NCI-H2107 treated with DMSO at 0.1 percent for 48 hours (cell line): ENCODE data around the gene INTS3.
A peak's percentile ranks its signal among the peaks of the same experiment; 100 is the strongest.
"Not testable (repeated sequence)": the region's sequence is repeated elsewhere in the genome, so short reads cannot be mapped to it uniquely, and the experiment has no call there.

Experiments
- DNase-seq: peaks from one replicate; lab custom pipeline; 2025; ENCODE audit not compliant: unreplicated experiment; lab: John Stamatoyannopoulos, UW

Gene INTS3

GRCh38 chr1:153754266-153754665 is 26.4 kb downstream of the INTS3 start:
- DNase-seq = no peak

- no peak for DNase-seq
Observed at GRCh38 chr1:153760440-153760839, 32.6 kb downstream of the INTS3 start.

GRCh38 chr1:153763365-153764225 is 35.7 kb downstream of the INTS3 start:
- DNase-seq = no peak

- no peak for DNase-seq
Observed at GRCh38 chr1:153764310-153764709, 36.5 kb downstream of the INTS3 start.

- not testable (repeated sequence) for DNase-seq
Observed at GRCh38 chr1:153766663-153767062, 38.8 kb downstream of the INTS3 start.

- no peak for DNase-seq
Observed at GRCh38 chr1:153767519-153767918, 39.7 kb downstream of the INTS3 start.

- no peak for DNase-seq
Observed at GRCh38 chr1:153768316-153769181, 40.7 kb downstream of the INTS3 start.

- DNase-seq = no peak
Observed at GRCh38 chr1:153769221-153769620, 41.4 kb downstream of the INTS3 start.

- no peak for DNase-seq
Observed at GRCh38 chr1:153770797-153771196, 42.9 kb downstream of the INTS3 start.

- no peak for DNase-seq
Observed at GRCh38 chr1:153771261-153771660, 43.4 kb downstream of the INTS3 start.

- DNase-seq = no peak
Observed at GRCh38 chr1:153771841-153772593, 44.2 kb downstream of the INTS3 start.

GRCh38 chr1:153773096-153773921 is 45.5 kb downstream of the INTS3 start:
- DNase-seq = no peak

- DNase-seq = no peak
Observed at GRCh38 chr1:153774026-153774595, 46.3 kb downstream of the INTS3 start.

GRCh38 chr1:153774780-153775457 is 47.1 kb downstream of the INTS3 start, which contains the start of gene SLC27A3:
Gene SLC27A3, plus strand, starts transcription at chr1:153775407. Its CDS starts 91 bp downstream, at chr1:153775498.
- DNase-seq = peak; percentile 54

GRCh38 chr1:153775458-153776327 is 47.8 kb downstream of the INTS3 start:
- DNase-seq = peak; percentile 66

GRCh38 chr1:153776352-153776751 is 48.5 kb downstream of the INTS3 start:
- DNase-seq = no peak

GRCh38 chr1:153776845-153777370 is 49.1 kb downstream of the INTS3 start:
- no peak for DNase-seq

- DNase-seq = no peak
Observed at GRCh38 chr1:153777648-153778047, 49.8 kb downstream of the INTS3 start.
